HG02588 (cell line): ENCODE measurements around the gene TOLLIP.
"Not testable (repeated sequence)": the region's sequence is repeated elsewhere in the genome, so short reads cannot be mapped to it uniquely, and the experiment has no call there.

Experiments used
- ATAC-seq: cut with Tn5 transposase; IDR thresholded peaks from one replicate; pipeline ENCODE4 v1.9.1; 2021; ENCODE audit warnings: mild to moderate bottlenecking, moderate library complexity; ENCODE audit not compliant: unreplicated experiment

The TOLLIP gene

GRCh38 chr11:1344056-1344635 lies 34.7 kb upstream of the TOLLIP start:
- no peak for ATAC-seq

GRCh38 chr11:1343391-1344055 lies 34.1 kb upstream of the TOLLIP start:
- ATAC-seq = no peak

GRCh38 chr11:1342946-1343345 lies 33.5 kb upstream of the TOLLIP start:
- ATAC-seq = no peak

- ATAC-seq = no peak
Observed at GRCh38 chr11:1341928-1342524, 32.6 kb upstream of the TOLLIP start.

DNA sequence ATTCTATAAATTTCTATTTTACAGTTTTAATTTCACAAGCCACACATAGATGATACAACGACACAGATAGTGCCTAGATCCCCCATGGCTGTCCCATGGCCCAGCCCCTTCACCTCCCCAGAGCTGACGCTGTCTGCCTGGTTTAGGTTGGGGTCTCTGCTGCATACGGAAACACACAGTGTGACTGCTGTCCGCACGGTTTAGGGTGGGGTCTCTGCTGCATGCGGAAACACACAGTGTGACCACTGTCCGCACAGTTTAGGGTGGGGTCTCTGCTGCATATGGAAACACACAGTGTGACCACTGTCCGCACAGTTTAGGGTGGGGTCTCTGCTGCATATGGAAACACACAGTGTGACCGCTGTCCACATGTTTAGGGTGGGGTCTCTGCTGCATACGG lies 31.8 kb upstream of the TOLLIP start:
- not testable (repeated sequence) for ATAC-seq

GRCh38 chr11:1340111-1340510 lies 30.7 kb upstream of the TOLLIP start:
- ATAC-seq = no peak

- ATAC-seq = no peak
Observed at GRCh38 chr11:1339066-1339675, 29.7 kb upstream of the TOLLIP start.

- ATAC-seq = no peak
Observed at GRCh38 chr11:1338201-1339065, 29.0 kb upstream of the TOLLIP start.

DNA sequence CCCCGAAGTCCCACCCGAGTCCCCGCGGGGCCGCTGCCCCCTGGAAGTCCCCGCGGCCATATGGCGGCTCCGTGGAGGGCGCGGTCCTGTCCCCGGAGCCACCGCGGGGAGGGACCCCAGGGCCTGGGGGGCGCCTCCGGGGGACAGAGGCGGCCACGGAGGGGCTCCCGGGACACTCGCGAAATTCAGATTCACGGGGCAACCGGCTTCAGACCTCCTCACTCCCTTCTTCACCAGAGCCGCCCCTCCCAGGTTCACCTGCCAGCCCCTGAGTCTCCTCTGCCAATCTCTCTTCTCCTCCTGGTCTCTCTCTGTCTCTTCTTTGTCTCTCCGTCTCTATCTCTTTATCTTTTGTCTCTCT lies 28.2 kb upstream of the TOLLIP start:
- ATAC-seq = no peak

- no peak for ATAC-seq
Observed at GRCh38 chr11:1336836-1337646, 27.6 kb upstream of the TOLLIP start.

- no peak for ATAC-seq
Observed at GRCh38 chr11:1335811-1336761, 26.7 kb upstream of the TOLLIP start.

DNA sequence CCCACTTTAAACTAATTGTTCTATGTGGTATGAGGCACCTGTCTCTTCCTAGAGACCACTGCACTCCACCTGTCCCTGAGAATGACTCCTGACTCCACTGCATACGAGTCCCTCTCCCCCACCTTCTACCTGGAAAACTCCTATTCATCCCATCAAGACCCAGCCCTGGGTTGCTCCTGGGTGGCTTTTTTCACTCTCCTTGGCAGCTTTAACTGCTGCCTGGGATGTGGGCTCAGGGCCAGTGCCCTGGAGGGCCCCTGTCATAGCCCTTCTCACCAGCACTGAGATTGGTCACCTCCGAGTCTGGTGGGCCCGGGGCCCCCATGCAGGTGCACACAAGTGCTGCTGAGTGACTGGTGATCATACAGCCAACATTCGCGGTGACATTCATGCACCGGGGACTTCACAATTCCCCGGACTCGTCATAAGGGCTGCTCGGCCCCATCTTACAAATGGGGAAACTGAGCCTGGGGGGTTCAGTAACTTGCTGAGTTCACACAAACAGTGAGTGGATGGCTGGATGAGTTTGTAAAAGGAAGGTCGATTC lies 25.9 kb upstream of the TOLLIP start:
- ATAC-seq = no peak

- no peak for ATAC-seq
Observed at GRCh38 chr11:1333860-1334259, 24.4 kb upstream of the TOLLIP start.

- no peak for ATAC-seq
Observed at GRCh38 chr11:1333091-1333772, 23.8 kb upstream of the TOLLIP start.

DNA sequence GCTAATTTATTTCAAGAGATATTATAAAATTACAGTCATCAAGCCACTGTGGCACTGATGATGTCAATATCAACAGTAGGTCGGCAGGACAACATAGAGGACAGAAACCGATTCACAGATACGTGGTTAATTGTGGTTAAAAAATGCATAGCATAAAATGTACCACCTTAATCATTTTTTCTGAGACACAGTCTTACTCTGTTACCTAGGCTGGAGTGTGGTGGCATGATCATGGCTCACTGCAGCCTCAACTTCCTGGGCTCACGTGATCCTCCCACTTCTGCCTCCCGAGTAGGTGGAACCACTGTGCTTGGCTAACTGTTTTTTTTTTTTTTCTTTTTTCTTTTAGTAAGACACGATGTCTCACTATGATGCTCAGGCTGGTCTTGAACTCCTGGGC lies 21.0 kb upstream of the TOLLIP start:
- no peak for ATAC-seq

DNA sequence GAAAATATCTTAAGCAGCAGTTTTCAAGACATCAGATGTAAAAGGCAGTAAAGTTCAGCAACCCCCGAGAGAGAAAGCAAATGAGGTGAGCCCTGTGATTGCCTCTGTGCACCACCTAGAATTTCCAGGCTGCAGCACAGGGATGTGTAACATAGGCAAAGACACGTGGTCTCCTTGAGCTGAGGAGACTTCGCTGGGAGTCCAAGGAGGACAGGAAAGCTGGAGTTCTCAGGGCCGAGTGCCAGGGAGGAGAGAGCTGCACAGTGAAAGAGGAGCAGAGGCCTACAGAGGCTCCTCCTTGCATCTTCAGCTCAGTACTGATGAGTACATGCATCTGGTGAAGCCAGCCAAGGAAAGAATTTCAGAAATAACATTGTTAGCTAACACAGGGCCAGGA lies 17.6 kb upstream of the TOLLIP start:
- ATAC-seq = no peak

DNA sequence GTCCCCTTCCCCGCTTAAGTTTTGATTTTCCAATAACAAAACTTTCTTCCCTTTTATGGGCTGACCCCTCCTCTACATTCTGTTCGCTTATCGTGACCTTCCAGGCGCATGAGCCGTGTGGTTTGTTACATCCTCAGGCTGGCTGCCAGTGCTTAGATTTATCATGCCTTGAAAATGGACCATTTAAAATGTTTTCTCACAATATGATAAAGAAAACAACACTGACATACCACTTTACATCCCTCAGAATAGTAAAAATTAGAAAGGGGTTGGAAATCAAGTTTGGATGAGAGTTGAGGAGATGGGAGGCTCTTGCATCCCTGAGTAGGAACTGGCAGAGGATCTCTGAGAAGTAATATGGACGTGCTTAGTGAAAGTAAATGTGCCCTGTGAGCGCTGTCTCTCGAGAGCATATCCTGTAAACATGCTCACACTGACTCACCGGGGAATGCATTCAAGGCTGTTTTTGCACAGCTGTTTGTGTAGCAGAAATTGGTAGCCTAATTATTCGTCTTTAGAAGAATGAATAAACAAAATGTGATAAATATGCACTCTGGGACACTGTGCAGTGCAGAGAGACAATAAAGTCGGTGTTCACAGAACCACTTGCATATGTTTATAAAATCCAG lies 17.1 kb upstream of the TOLLIP start:
- ATAC-seq = no peak

DNA sequence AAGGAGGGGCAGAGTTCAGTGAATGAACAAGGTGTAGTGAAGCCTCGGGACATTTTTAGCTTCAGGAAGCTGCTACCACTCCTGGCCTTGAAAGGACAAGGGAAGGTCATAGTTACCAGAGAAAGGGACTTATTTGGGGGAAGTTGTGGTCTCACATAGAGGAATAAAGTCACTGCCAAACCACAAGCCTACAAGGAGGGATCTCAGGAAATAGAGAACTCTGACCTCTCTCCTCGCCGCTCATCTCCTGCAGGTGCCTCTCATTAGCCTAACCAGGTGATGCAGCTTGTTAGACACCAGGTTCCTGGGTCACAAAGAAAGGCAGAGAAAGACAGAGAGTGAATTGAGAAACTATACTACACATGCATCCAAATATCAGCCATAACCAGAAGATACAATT lies 14.3 kb upstream of the TOLLIP start:
- ATAC-seq = no peak
